Neuronal stem cell (in vitro differentiated cells): ENCODE measurements around the gene RNF208.

Experiments
- DNase-seq: peaks from one replicate; pipeline ENCODE4 v3.0.0-alpha.2; 2013; ENCODE audit warnings: low spot score
- H2AFZ ChIP-seq: one replicate; pipeline ENCODE4 v1.6.1; 2013; ENCODE audit warnings: mild to moderate bottlenecking, low read length, inconsistent platforms
- H2AK5ac ChIP-seq: 2 replicates; pipeline ENCODE4 v1.6.1; 2013; ENCODE audit warnings: low read depth, mild to moderate bottlenecking, inconsistent platforms, low read length, moderate library complexity, mixed read lengths
- H2BK120ac ChIP-seq: 2 replicates; pipeline ENCODE4 v1.6.1; 2013; ENCODE audit warnings: low read depth, mild to moderate bottlenecking, inconsistent platforms, low read length, moderate library complexity, mixed read lengths
- H2BK12ac ChIP-seq: one replicate; pipeline ENCODE4 v1.6.1; 2013; ENCODE audit warnings: low read length, inconsistent platforms
- H2BK15ac ChIP-seq: 2 replicates; pipeline ENCODE4 v1.6.1; 2013; ENCODE audit warnings: mild to moderate bottlenecking, low read length, inconsistent platforms, mixed read lengths
- H2BK5ac ChIP-seq: one replicate; pipeline ENCODE4 v1.6.1; 2013; ENCODE audit warnings: inconsistent platforms, mild to moderate bottlenecking, low read length, moderate library complexity
- H3K14ac ChIP-seq: one replicate; pipeline ENCODE4 v1.6.1; 2013; ENCODE audit warnings: low read length, inconsistent platforms
- H3K18ac ChIP-seq: 2 replicates; pipeline ENCODE4 v1.6.1; 2013; ENCODE audit warnings: low read length, inconsistent platforms
- H3K23ac ChIP-seq: 2 replicates; pipeline ENCODE4 v1.6.1; 2013; ENCODE audit warnings: low read depth, mild to moderate bottlenecking, mixed read lengths, low read length, inconsistent platforms; ENCODE audit not compliant: poor library complexity
- H3K27ac ChIP-seq: replicated peaks from 3 replicates; pipeline ENCODE4 v1.5.1; 2013; ENCODE audit warnings: low read length, inconsistent platforms
- H3K27me3 ChIP-seq, 3 experiments: 2 replicates each; pipeline ENCODE4 v1.6.1; 2013; ENCODE audit warnings: low read length in 3 of 3, mild to moderate bottlenecking in 2 of 3, inconsistent platforms in 1 of 3, low read depth in 1 of 3, mixed read lengths in 1 of 3, moderate library complexity in 1 of 3; ENCODE audit not compliant: control insufficient read depth in 3 of 3, insufficient read depth in 3 of 3
- H3K36me3 ChIP-seq, 2 donors: replicated peaks in 1 of 2; 2 replicates each; pipeline ENCODE4 v1.6.1; 2013; ENCODE audit warnings: low read length in 2 of 2; ENCODE audit not compliant: control insufficient read depth in 2 of 2, insufficient read depth in 2 of 2
- H3K4ac ChIP-seq: 2 replicates; pipeline ENCODE4 v1.6.1; 2013; ENCODE audit warnings: inconsistent platforms, mild to moderate bottlenecking, low read length, moderate library complexity
- H3K4me1 ChIP-seq, 2 donors: 1 replicate in 1 of 2; 2 replicates in 1 of 2; pipeline ENCODE4 v1.6.1; 2013; ENCODE audit warnings: low read length in 2 of 2, low read depth in 1 of 2; ENCODE audit not compliant: control insufficient read depth in 2 of 2, insufficient read depth in 1 of 2
- H3K4me2 ChIP-seq: one replicate; pipeline ENCODE4 v1.6.1; 2013; ENCODE audit warnings: mild to moderate bottlenecking, low read length, inconsistent platforms; ENCODE audit not compliant: insufficient read depth, poor library complexity, severe bottlenecking
- H3K4me3 ChIP-seq, 2 donors: 2 replicates each; pipeline ENCODE4 v1.5.1; 2013; ENCODE audit warnings: low read length in 2 of 2, mild to moderate bottlenecking in 2 of 2, inconsistent platforms in 1 of 2, moderate library complexity in 1 of 2
- H3K79me1 ChIP-seq: one replicate; pipeline ENCODE4 v1.6.1; 2013; ENCODE audit warnings: low read depth, mild to moderate bottlenecking, inconsistent platforms, low read length, moderate library complexity
- H3K9ac ChIP-seq: one replicate; pipeline ENCODE4 v1.6.1; 2013; ENCODE audit warnings: mild to moderate bottlenecking, low read depth, low read length, inconsistent platforms; ENCODE audit not compliant: poor library complexity
- H3K9me3 ChIP-seq, 2 donors: replicated peaks in 1 of 2; 2 replicates each; pipeline versions ENCODE3 to v1.6.1; 2013; ENCODE audit warnings: low read length in 2 of 2, mild to moderate bottlenecking in 2 of 2, inconsistent platforms in 1 of 2, low read depth in 1 of 2, mixed read lengths in 1 of 2, moderate library complexity in 1 of 2; ENCODE audit not compliant: control insufficient read depth in 2 of 2, insufficient read depth in 1 of 2
- H4K8ac ChIP-seq: one replicate; pipeline ENCODE4 v1.6.1; 2013; ENCODE audit warnings: low read depth, mild to moderate bottlenecking, inconsistent platforms, low read length, moderate library complexity
- H4K91ac ChIP-seq: one replicate; pipeline ENCODE4 v1.6.1; 2013; ENCODE audit warnings: low read length, low read depth, mild to moderate bottlenecking, inconsistent platforms; ENCODE audit not compliant: poor library complexity
- WGBS, 2 donors: extraction: QIAGEN DNeasy Blood & Tissue Kit; methylation state at CpG; one replicate each; pipeline ENCODE4 v1.1.7; 2013; ENCODE audit warnings: missing lambda C conversion rate in 2 of 2, mixed read lengths in 1 of 2; ENCODE audit not compliant: insufficient read length in 2 of 2, insufficient replicate concordance in 1 of 2; ENCODE audit errors: extremely low coverage in 2 of 2; 5-methylcytosine and 5-hydroxymethylcytosine counted together

RNF208 gene

GRCh38 chr9:137214620-137215019 lies 7.4 kb downstream of the RNF208 start:
- H3K79me1 ChIP-seq = peaks cover 11% of the 10 kb centered on the region
- H3K4me2 ChIP-seq = no peak overlapping the region
- H4K91ac ChIP-seq = no peak overlapping the region
- no peaks in the 10 kb centered on the region for H3K9me3 ChIP-seq
- no peak overlapping the region for H4K8ac ChIP-seq
- H3K4me1 ChIP-seq = peaks cover 2 to 8% of the 10 kb centered on the region in 2 donors
- H3K27me3 ChIP-seq = no peaks in the 10 kb centered on the region
- no peak overlapping the region for H3K4me3 ChIP-seq
- H3K36me3 ChIP-seq = peaks cover 17 to 54% of the 10 kb centered on the region in 2 donors
- H3K14ac ChIP-seq = no peak overlapping the region
- no peak overlapping the region for H2BK120ac ChIP-seq
- DNase-seq = no peak
- no peak overlapping the region for H3K23ac ChIP-seq
- no peak overlapping the region for H3K4ac ChIP-seq
- H3K27ac ChIP-seq = no peak overlapping the region
- peak overlapping the region; percentile 22 for H2BK12ac ChIP-seq
- peak overlapping the region; percentile 53 for H2BK5ac ChIP-seq
- H3K18ac ChIP-seq = no peak overlapping the region
- H2AFZ ChIP-seq = no peak overlapping the region
- H2AK5ac ChIP-seq = no peak overlapping the region
- no CpG with 5 or more reads among the region's 19 CpGs for WGBS, 2 donors
- H3K9ac ChIP-seq = no peak overlapping the region
- no peak overlapping the region for H2BK15ac ChIP-seq

- Histone ChIP-seq H3K4ac (no peak overlapping the region), H3K79me1 (peaks cover 11% of the 10 kb centered on the region), H3K9me3 (peaks cover 0 to 1% of the 10 kb centered on the region in 2 donors), H3K4me2 (no peak overlapping the region), H2BK5ac (peak overlapping the region; percentile 39), H3K4me3 (peak overlapping the region in 1 of 2 donors; percentile 2), H3K9ac (no peak overlapping the region), H4K8ac (no peak overlapping the region), H2AFZ (no peak overlapping the region), H3K18ac (no peak overlapping the region), H3K27ac (no peak overlapping the region), H2BK120ac (no peak overlapping the region), H2BK12ac (no peak overlapping the region), H3K4me1 (peaks cover 0 to 2% of the 10 kb centered on the region in 2 donors), H4K91ac (no peak overlapping the region), H2BK15ac (no peak overlapping the region), H2AK5ac (no peak overlapping the region), H3K23ac (no peak overlapping the region), H3K36me3 (peaks cover 22 to 66% of the 10 kb centered on the region in 2 donors), H3K14ac (no peak overlapping the region), H3K27me3 (no peaks in the 10 kb centered on the region)
- no CpG with 5 or more reads among the region's 49 CpGs for WGBS, 2 donors
- DNase-seq = no peak
Measured at GRCh38 chr9:137213160-137214060, 8.6 kb downstream of the RNF208 start.

DNA sequence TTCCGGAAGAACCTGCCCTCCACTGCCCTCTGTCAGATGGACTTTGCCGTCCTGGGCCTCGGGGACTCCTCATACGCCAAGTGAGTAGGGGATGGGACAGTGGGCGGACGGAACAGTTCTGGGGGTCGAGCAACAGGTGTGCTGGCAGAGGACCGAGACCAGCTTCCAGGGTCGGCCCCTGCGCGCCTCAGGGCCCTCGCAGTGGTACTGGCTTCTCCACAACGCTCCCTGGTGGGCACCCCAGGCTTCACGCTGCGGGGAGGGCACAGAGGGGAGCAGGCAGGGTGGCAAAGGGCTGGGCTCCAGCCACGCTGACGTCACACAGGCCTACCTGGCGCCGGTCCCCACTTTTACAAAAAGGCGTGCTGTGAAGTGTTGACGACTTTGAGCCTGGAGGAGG lies 9.5 kb downstream of the RNF208 start:
- H3K9ac ChIP-seq = peak overlapping the region; percentile 78
- H2BK120ac ChIP-seq = no peak overlapping the region
- H3K4me2 ChIP-seq = no peak overlapping the region
- H3K9me3 ChIP-seq = peaks cover 0 to 1% of the 10 kb centered on the region in 2 donors
- H2BK12ac ChIP-seq = no peak overlapping the region
- H3K36me3 ChIP-seq = peaks cover 22 to 69% of the 10 kb centered on the region in 2 donors
- H3K4me1 ChIP-seq = no peaks in the 10 kb centered on the region
- no peaks in the 10 kb centered on the region for H3K27me3 ChIP-seq
- no peak overlapping the region for H3K14ac ChIP-seq
- H4K91ac ChIP-seq = no peak overlapping the region
- WGBS, 2 donors = no CpG with 5 or more reads among the region's 21 CpGs
- no peak overlapping the region for H3K27ac ChIP-seq
- H2BK5ac ChIP-seq = no peak overlapping the region
- H3K4me3 ChIP-seq = no peak overlapping the region
- no peak overlapping the region for H2AK5ac ChIP-seq
- no peak overlapping the region for H2BK15ac ChIP-seq
- H3K4ac ChIP-seq = no peak overlapping the region
- peaks cover 11% of the 10 kb centered on the region for H3K79me1 ChIP-seq
- H4K8ac ChIP-seq = no peak overlapping the region
- no peak overlapping the region for H3K23ac ChIP-seq
- no peak for DNase-seq
- no peak overlapping the region for H2AFZ ChIP-seq
- no peak overlapping the region for H3K18ac ChIP-seq

DNA sequence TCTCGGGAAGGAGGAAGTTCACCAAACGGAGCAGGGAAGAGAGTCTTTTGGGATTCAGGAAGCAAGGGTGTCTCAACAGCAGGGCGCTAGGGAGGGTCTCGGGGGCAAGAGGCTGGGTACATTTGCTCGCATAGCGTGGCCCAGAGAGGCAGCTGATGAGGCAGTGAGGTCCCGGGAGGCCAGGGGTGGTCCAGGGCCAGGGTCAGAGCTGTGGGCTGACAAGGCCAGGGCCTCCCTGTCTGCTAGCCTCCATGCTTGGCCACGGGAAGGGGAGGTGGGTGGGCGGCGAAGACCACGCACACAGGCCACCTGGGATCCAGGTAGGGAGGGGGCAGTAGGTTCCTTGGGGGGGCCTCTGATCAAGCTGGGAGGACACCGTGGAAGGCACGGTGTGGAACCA lies 10.5 kb downstream of the RNF208 start:
- H3K4me3 ChIP-seq = no peak overlapping the region
- H3K9me3 ChIP-seq = peaks cover 0 to 1% of the 10 kb centered on the region in 2 donors
- H2AK5ac ChIP-seq = no peak overlapping the region
- no CpG with 5 or more reads among the region's 13 CpGs for WGBS, 2 donors
- DNase-seq = no peak
- peaks cover 1 to 4% of the 10 kb centered on the region in 2 donors for H3K4me1 ChIP-seq
- no peak overlapping the region for H3K14ac ChIP-seq
- peaks cover 26 to 78% of the 10 kb centered on the region in 2 donors for H3K36me3 ChIP-seq
- H3K18ac ChIP-seq = no peak overlapping the region
- H3K4ac ChIP-seq = no peak overlapping the region
- H3K27ac ChIP-seq = no peak overlapping the region
- H3K4me2 ChIP-seq = no peak overlapping the region
- no peaks in the 10 kb centered on the region for H3K27me3 ChIP-seq
- peak overlapping the region; percentile 21 for H3K9ac ChIP-seq
- no peak overlapping the region for H2BK12ac ChIP-seq
- no peak overlapping the region for H2AFZ ChIP-seq
- no peak overlapping the region for H2BK15ac ChIP-seq
- H2BK120ac ChIP-seq = no peak overlapping the region
- no peak overlapping the region for H2BK5ac ChIP-seq
- no peak overlapping the region for H4K91ac ChIP-seq
- peaks cover 11% of the 10 kb centered on the region for H3K79me1 ChIP-seq
- H3K23ac ChIP-seq = peak overlapping the region; percentile 73
- no peak overlapping the region for H4K8ac ChIP-seq
